Liver (tissue), 3 donors: ENCODE measurements around the gene NIPAL1.

Experiments used
- CTCF ChIP-seq: fragments of 150-350 bp; IDR thresholded peaks from 2 replicates; pipeline ENCODE4 v1.5.1; 2017; ENCODE audit warnings: improper control_type of control experiment, low read depth, low read length; ENCODE audit not compliant: missing input control
- TAF1 ChIP-seq: conservative IDR thresholded peaks from 2 replicates; pipeline ENCODE4 v1.6.1; 2016; ENCODE audit warnings: antibody characterized with exemption, mild to moderate bottlenecking
- donor health status: healthy.
- donor health status: healthy.

- TF ChIP-seq TAF1 (no peak), CTCF (peak; percentile 55)
Observed at GRCh38 chr4:48033825-48034413, 17.3 kb downstream of the NIPAL1 start.
